Body of pancreas (tissue), 4 donors: ENCODE measurements around the gene ERAL1. TPM values are rescaled to one million over a fixed set of nuclear protein-coding genes. Genes with fewer than 3 reads are reported as not detected.

ENCODE experiments used
- ATAC-seq: fragments of 150-250 bp; one replicate; pipeline ENCODE4 v1.9.1; 2016
- DNase-seq, 4 donors: peaks; one replicate each; pipeline ENCODE4 v3.0.0-alpha.2; 2019
- H3K27ac ChIP-seq, 4 donors: fragments of 200-600 bp; sonication (generic); 1 replicate in 3 of 4; 2 replicates in 1 of 4; pipeline versions ENCODE4 v1.5.1 to v1.6.1; 2016 to 2019; ENCODE audit warnings: mild to moderate bottlenecking in 1 of 4, mixed read lengths in 1 of 4, moderate library complexity in 1 of 4
- H3K27me3 ChIP-seq, 2 donors: fragments of 200-600 bp; sonication (generic); one replicate each; pipeline ENCODE4 v1.6.0; 2016; ENCODE audit warnings: mild to moderate bottlenecking in 1 of 2
- H3K36me3 ChIP-seq, 2 donors: fragments of 200-600 bp; sonication (generic); replicated peaks in 1 of 2; 2 replicates each; pipeline ENCODE4 v1.5.1; 2016; ENCODE audit warnings: low read depth in 2 of 2; ENCODE audit not compliant: insufficient read depth in 1 of 2
- H3K4me1 ChIP-seq: fragments of 200-600 bp; sonication (generic); one replicate; pipeline ENCODE4 v1.6.0; 2016
- H3K4me3 ChIP-seq, 2 donors: fragments of 200-600 bp; sonication (generic); 1 replicate in 1 of 2; 2 replicates in 1 of 2; pipeline ENCODE4 v1.5.1; 2016 to 2019
- H3K9me3 ChIP-seq, 3 donors: fragments of 200-600 bp; sonication (generic); 1 replicate in 2 of 3; 2 replicates in 1 of 3; pipeline ENCODE4 v1.5.1; 2016
- POLR2A ChIP-seq, 3 donors: fragments of 450-650 bp; IDR thresholded peaks; one replicate each; pipeline ENCODE4 v1.6.1; 2016; ENCODE audit warnings: antibody characterized with exemption in 3 of 3, mild to moderate bottlenecking in 2 of 3
- WGBS, 2 donors: methylation state at CpG; one replicate each; pipeline ENCODE4 v1.1.5; 2017; 5-methylcytosine and 5-hydroxymethylcytosine counted together
- intact Hi-C: fragments of 100-400 bp; cut with DNase I; formaldehyde crosslinking; loops from one replicate; pipeline ENCODE4 v1.15.1; 2023
- total RNA-seq, 2 donors: library from RNA; depleted of rRNA; stranded (reverse); fragments of >200 nt; gene quantifications; one replicate each; pipeline ENCODE4 v1.1.0, GENCODE V29; 2016
- TF ChIP-seq, protein P1 (sequence below), 7 experiments: fragments of 450-650 bp in 4 of 7; fragments of 200-600 bp in 3 of 7; sonication (generic) in 3 of 7; IDR thresholded peaks; one replicate each; pipeline ENCODE4 v1.5.1; 2016 to 2019; ENCODE audit warnings: antibody characterized with exemption in 7 of 7

The ERAL1 gene
- total RNA-seq, 2 donors from 2014 or later: 13.0 to 49.4 TPM

DNA sequence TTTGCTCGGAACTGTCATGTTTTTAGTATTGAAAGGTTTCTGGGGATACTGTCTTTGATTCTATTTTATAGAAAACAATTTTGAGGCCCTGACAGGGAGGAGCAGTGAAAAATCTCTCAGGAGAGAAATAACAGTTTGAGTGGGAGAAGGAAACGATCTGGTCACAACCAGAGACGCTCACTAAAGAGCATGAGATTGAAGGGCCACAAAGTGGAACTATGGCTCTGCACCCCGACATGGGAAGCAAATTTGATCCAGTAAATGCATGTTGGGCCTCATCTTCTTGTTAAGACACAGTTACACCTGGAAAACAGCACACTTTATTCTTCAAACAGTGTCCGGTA lies 492 bp downstream of the ERAL1 start:
- Histone ChIP-seq H3K27me3 (no peaks in the 10 kb centered on the region), H3K27ac (peak overlapping the region in 3 of 4 donors; percentile 29 to 74 (median 65)), H3K4me3 (peak overlapping the region; percentile 30 to 83), H3K36me3 (peaks cover 9 to 13% of the 10 kb centered on the region in 2 donors), H3K9me3 (no peaks in the 10 kb centered on the region), H3K4me1 (peaks cover 12% of the 10 kb centered on the region)
- WGBS, 2 donors: 8 to 11% methylated on average over 5 of the region's 5 CpGs
- TF ChIP-seq, protein P1, sequence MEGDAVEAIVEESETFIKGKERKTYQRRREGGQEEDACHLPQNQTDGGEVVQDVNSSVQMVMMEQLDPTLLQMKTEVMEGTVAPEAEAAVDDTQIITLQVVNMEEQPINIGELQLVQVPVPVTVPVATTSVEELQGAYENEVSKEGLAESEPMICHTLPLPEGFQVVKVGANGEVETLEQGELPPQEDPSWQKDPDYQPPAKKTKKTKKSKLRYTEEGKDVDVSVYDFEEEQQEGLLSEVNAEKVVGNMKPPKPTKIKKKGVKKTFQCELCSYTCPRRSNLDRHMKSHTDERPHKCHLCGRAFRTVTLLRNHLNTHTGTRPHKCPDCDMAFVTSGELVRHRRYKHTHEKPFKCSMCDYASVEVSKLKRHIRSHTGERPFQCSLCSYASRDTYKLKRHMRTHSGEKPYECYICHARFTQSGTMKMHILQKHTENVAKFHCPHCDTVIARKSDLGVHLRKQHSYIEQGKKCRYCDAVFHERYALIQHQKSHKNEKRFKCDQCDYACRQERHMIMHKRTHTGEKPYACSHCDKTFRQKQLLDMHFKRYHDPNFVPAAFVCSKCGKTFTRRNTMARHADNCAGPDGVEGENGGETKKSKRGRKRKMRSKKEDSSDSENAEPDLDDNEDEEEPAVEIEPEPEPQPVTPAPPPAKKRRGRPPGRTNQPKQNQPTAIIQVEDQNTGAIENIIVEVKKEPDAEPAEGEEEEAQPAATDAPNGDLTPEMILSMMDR (IDR thresholded peaks at IDR 0.05): no peak
- TF ChIP-seq POLR2A (IDR thresholded peaks at IDR 0.05): no peak
- ATAC-seq (no peak), DNase-seq (no peak)
- intact Hi-C loops: no loop called here

GRCh38 chr17:28856028-28856574 lies 1.3 kb downstream of the ERAL1 start:
- no peak for TF ChIP-seq POLR2A (IDR thresholded peaks at IDR 0.05)
- TF ChIP-seq, protein P1 (IDR thresholded peaks at IDR 0.05): no peak
- H3K9me3 ChIP-seq: no peaks in the 10 kb centered on the region
- H3K27me3 ChIP-seq: no peaks in the 10 kb centered on the region
- peaks cover 12% of the 10 kb centered on the region for H3K4me1 ChIP-seq
- ATAC-seq (no peak), DNase-seq (no peak)
- H3K4me3 ChIP-seq: no peak overlapping the region
- H3K36me3 ChIP-seq: peaks cover 9 to 16% of the 10 kb centered on the region in 2 donors
- WGBS, 2 donors: 79 to 81% methylated on average over 5 of the region's 5 CpGs
- intact Hi-C loops: no loop called here
- no peak overlapping the region for H3K27ac ChIP-seq

- 87 to 89% methylated on average over 3 of the region's 3 CpGs for WGBS, 2 donors
- Histone ChIP-seq H3K4me1 (peaks cover 12% of the 10 kb centered on the region), H3K27me3 (no peaks in the 10 kb centered on the region), H3K9me3 (no peaks in the 10 kb centered on the region), H3K4me3 (no peak overlapping the region), H3K27ac (no peak overlapping the region), H3K36me3 (peaks cover 9 to 16% of the 10 kb centered on the region in 2 donors)
- intact Hi-C loops: no loop called here
- DNase-seq (no peak), ATAC-seq (no peak)
- TF ChIP-seq POLR2A (IDR thresholded peaks at IDR 0.05): no peak
- TF ChIP-seq, protein P1 (IDR thresholded peaks at IDR 0.05): no peak
Observed at GRCh38 chr17:28857905-28858800, 3.3 kb downstream of the ERAL1 start.

DNA sequence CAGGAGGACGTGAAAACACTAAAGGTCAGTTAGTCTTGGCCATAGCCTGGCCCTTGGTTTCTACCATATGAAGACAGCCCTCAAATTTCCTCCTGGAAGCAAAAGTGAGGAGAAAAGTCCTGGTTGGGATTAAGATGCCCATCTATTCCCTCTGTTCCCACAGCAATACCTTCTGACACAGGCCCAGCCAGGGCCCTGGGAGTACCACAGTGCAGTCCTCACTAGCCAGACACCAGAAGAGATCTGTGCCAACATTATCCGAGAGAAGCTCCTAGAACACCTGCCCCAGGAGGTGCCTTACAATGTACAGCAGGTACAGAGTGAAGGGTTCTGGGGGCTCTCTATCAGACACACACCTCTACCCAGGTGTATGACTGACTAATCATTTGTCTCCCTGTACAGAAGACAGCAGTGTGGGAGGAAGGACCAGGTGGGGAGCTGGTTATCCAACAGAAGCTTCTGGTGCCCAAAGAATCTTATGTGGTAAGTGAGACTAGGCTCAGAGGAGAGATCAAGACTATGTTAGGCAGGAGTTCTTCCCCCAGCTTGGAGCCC lies 4.1 kb downstream of the ERAL1 start:
- DNase-seq (no peak), ATAC-seq (no peak)
- Histone ChIP-seq H3K4me3 (no peak overlapping the region), H3K27ac (no peak overlapping the region), H3K36me3 (peaks cover 9 to 16% of the 10 kb centered on the region in 2 donors), H3K4me1 (peaks cover 12% of the 10 kb centered on the region), H3K9me3 (no peaks in the 10 kb centered on the region), H3K27me3 (no peaks in the 10 kb centered on the region)
- no peak for TF ChIP-seq POLR2A (IDR thresholded peaks at IDR 0.05)
- TF ChIP-seq, protein P1 (IDR thresholded peaks at IDR 0.05): no peak
- 49% methylated on average over 2 of the region's 2 CpGs; no CpG with 5 or more reads in 1 of the 2 donors for WGBS, 2 donors
- intact Hi-C loops: no loop called here
